OCI-LY7 (cell line): Measurements from ENCODE around the gene DIAPH2. TPM values are rescaled to one million over a fixed set of nuclear protein-coding genes. Genes with fewer than 3 reads are reported as not detected.
"Not testable (repeated sequence)": the region's sequence is repeated elsewhere in the genome, so short reads cannot be mapped to it uniquely, and the experiment has no call there.

Experiments used
- BruUV-seq: library from RNA; stranded (reverse); fragments of 400-500 nt; replicated peaks from 2 replicates; lab custom pipeline; 2021; lab: Mats Ljungman, UMichigan
- CTCF ChIA-PET: fragments of 300-600 bp; sonication (Branson Sonifier 250); formaldehyde crosslinking; loops from one replicate; lab custom pipeline; 2022; ENCODE audit warnings: antibody characterized with exemption; ENCODE audit not compliant: unreplicated experiment; lab: Charles Lee
- POLR2A ChIA-PET: fragments of 300-600 bp; sonication (Branson Sonifier 250); formaldehyde crosslinking; loops from one replicate; lab custom pipeline; 2022; ENCODE audit warnings: antibody characterized with exemption; lab: Charles Lee
- DNase-seq: peaks from one replicate; pipeline ENCODE4 v3.0.0-alpha.2; 2015; ENCODE audit warnings: low spot score
- H2AFZ ChIP-seq: fragments of 200-600 bp; sonication (generic), shearing (Covaris generic); 2 replicates; pipeline ENCODE4 v1.6.1; 2014; ENCODE audit warnings: mild to moderate bottlenecking, antibody characterized with exemption, low read length, moderate library complexity
- H3K27ac ChIP-seq: fragments of 200-600 bp; sonication (generic); 2 replicates; pipeline ENCODE4 v1.5.1; 2014; ENCODE audit warnings: mixed run types, low read depth, mild to moderate bottlenecking, moderate library complexity, low read length, inconsistent platforms; ENCODE audit not compliant: poor library complexity, severe bottlenecking
- H3K36me3 ChIP-seq: fragments of 200-600 bp; sonication (generic); 2 replicates; pipeline ENCODE4 v1.6.1; 2014; ENCODE audit warnings: mild to moderate bottlenecking, antibody characterized with exemption, low read length, moderate library complexity, mixed read lengths; ENCODE audit not compliant: insufficient read depth
- H3K4me1 ChIP-seq: fragments of 200-600 bp; sonication (generic); 2 replicates; pipeline ENCODE4 v1.5.1; 2014; ENCODE audit warnings: mild to moderate bottlenecking, low read length; ENCODE audit not compliant: insufficient read depth, poor library complexity, severe bottlenecking
- H3K4me2 ChIP-seq: fragments of 200-600 bp; sonication (generic); 2 replicates; pipeline ENCODE4 v1.6.1; 2014; ENCODE audit warnings: mild to moderate bottlenecking, low read length
- H3K4me3 ChIP-seq: fragments of 200-600 bp; sonication (generic); 2 replicates; pipeline ENCODE4 v1.5.1; 2014; ENCODE audit warnings: mild to moderate bottlenecking, low read depth, low read length; ENCODE audit not compliant: poor library complexity, severe bottlenecking
- H3K79me2 ChIP-seq: fragments of 200-600 bp; sonication (generic); 2 replicates; pipeline ENCODE4 v1.6.1; 2016; ENCODE audit warnings: low read depth, mild to moderate bottlenecking, low read length, moderate library complexity, mixed read lengths; ENCODE audit not compliant: insufficient read depth
- H3K9me2 ChIP-seq: fragments of 200-600 bp; sonication (generic); 2 replicates; pipeline ENCODE4 v1.6.1; 2016; ENCODE audit warnings: mild to moderate bottlenecking, low read length, mixed read lengths; ENCODE audit not compliant: insufficient read depth
- H3K9me3 ChIP-seq: fragments of 200-600 bp; sonication (generic); 2 replicates; pipeline ENCODE4 v1.6.1; 2014; ENCODE audit warnings: mild to moderate bottlenecking, mixed run types, low read length, mixed read lengths
- H4K20me1 ChIP-seq: fragments of 200-600 bp; sonication (generic); 2 replicates; pipeline ENCODE4 v1.6.1; 2014; ENCODE audit warnings: mild to moderate bottlenecking, antibody characterized with exemption, low read length, moderate library complexity, mixed read lengths; ENCODE audit not compliant: insufficient read depth
- EZH2phosphoT487 ChIP-seq: fragments of 200-600 bp; sonication (generic); IDR thresholded peaks from 2 replicates; pipeline ENCODE4 v1.6.1; 2018; ENCODE audit warnings: low read depth, borderline replicate concordance, mild to moderate bottlenecking, mixed run types, antibody characterized with exemption, low read length, moderate library complexity, mixed read lengths
- intact Hi-C: fragments of 100-400 bp; cut with micrococcal nuclease; formaldehyde crosslinking; loops from one replicate; pipeline ENCODE4 v1.10.0; 2022; ENCODE audit not compliant: unreplicated experiment
- total RNA-seq, 2 experiments: library from RNA; depleted of rRNA in 1 of 2; stranded (reverse); fragments of >200 nt in 1 of 2; shearing (Covaris generic) in 1 of 2; gene quantifications; 2 replicates each; pipeline ENCODE4 v1.2.3, GENCODE V29; 2014 to 2022
- TF ChIP-seq, protein P1 (sequence below): fragments of 200-600 bp; sonication (generic); conservative IDR thresholded peaks from 2 replicates; pipeline ENCODE4 v1.5.1; 2014; ENCODE audit warnings: mild to moderate bottlenecking, antibody characterized with exemption, low read length, moderate library complexity, mixed read lengths

Gene DIAPH2
- total RNA-seq, 2 experiments from 2014 or later = 21.3 to 21.5 TPM

DNA sequence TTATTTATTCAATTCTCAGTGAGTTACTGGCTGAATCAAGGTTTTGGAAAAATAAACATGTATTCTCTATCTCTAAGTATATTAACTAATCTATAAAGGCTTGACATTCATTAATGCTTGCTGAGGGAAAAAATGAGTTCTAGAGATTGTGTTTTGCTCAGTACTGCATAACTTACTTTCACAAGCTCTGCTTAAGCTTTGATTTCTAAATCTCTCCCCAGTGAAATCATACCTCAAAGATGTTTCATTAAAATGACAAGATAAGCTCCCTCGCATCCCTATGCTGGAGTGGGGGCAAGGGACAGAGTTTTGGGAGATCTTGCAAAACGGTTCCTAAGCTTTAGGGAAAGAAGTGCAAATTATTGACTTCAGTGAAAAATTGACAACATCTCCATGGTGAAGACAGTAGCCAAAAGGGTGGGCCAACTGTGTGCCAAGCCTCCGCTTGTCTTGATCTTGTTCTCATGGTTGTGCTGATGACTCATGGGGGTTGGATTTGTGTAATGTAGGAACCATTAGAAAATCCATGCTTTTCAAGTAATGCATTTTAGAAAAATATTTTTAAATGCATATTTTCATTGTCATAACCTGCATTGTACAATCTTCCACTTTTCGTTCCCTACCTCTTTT is 720.5 kb downstream of the DIAPH2 start:
- no peaks in the 10 kb centered on the region for H4K20me1 ChIP-seq
- POLR2A ChIA-PET = no interaction called here
- H3K27ac ChIP-seq = no peak overlapping the region
- no peak for DNase-seq
- no peaks in the 10 kb centered on the region for H3K9me3 ChIP-seq
- no peaks in the 10 kb centered on the region for H3K36me3 ChIP-seq
- BruUV-seq = no TSS peak
- H3K4me3 ChIP-seq = no peak overlapping the region
- H3K4me1 ChIP-seq = no peaks in the 10 kb centered on the region
- TF ChIP-seq EZH2phosphoT487 = no peak
- TF ChIP-seq, protein P1, sequence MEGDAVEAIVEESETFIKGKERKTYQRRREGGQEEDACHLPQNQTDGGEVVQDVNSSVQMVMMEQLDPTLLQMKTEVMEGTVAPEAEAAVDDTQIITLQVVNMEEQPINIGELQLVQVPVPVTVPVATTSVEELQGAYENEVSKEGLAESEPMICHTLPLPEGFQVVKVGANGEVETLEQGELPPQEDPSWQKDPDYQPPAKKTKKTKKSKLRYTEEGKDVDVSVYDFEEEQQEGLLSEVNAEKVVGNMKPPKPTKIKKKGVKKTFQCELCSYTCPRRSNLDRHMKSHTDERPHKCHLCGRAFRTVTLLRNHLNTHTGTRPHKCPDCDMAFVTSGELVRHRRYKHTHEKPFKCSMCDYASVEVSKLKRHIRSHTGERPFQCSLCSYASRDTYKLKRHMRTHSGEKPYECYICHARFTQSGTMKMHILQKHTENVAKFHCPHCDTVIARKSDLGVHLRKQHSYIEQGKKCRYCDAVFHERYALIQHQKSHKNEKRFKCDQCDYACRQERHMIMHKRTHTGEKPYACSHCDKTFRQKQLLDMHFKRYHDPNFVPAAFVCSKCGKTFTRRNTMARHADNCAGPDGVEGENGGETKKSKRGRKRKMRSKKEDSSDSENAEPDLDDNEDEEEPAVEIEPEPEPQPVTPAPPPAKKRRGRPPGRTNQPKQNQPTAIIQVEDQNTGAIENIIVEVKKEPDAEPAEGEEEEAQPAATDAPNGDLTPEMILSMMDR = no peak
- H3K79me2 ChIP-seq = no peaks in the 10 kb centered on the region
- no peaks in the 10 kb centered on the region for H3K9me2 ChIP-seq
- H3K4me2 ChIP-seq = no peak overlapping the region
- H2AFZ ChIP-seq = no peak overlapping the region
- CTCF ChIA-PET = no interaction called here
- intact Hi-C loops = no loop called here

DNA sequence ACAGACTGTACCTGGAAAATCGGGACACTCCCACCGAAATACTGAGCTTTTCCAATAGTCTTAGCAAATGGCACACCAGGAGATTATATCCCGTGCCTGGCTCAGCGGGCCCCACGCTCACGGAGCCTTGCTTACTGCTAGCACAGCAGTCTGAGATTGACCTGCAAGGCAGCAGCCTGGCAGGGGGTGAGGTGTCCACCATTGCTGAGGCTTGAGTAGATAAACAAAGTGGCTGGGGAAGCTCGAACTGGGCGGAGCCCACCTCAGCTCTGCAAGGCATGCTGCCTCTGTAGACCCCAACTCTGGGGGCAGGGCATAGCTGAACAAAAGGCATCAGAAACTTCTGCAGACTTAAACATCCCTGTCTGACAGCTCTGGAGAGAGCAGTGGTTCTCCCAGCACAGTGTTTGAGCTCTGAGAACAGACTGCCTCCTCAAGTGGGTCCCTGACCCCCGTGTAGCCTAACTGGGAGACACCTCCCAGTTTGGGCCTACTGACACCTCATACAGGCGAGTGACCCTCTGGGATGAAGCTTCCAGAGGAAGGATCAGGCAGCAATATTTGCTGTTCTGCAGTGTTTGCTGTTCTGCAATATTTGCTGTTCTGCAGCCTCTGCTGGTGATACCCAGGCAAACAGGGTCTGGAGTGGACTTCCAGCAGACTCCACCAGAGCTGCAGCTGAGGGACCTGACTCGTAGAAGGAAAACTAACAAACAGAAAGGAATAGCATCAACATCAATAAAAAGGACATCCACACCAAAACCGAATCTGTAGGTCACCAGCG is 725.2 kb downstream of the DIAPH2 start:
- BruUV-seq, H3K79me2 ChIP-seq, H3K9me3 ChIP-seq, H3K4me3 ChIP-seq, H3K4me2 ChIP-seq, DNase-seq, CTCF ChIA-PET, H3K9me2 ChIP-seq, H2AFZ ChIP-seq, H3K4me1 ChIP-seq, intact Hi-C loops, H3K36me3 ChIP-seq, H4K20me1 ChIP-seq, H3K27ac ChIP-seq: not testable (repeated sequence)
- POLR2A ChIA-PET = interaction anchor here (1.2 kb wide), 1 partner anchor 40 kb away, joined by 3 read pairs; no protein-coding TSS in a partner anchor

DNA sequence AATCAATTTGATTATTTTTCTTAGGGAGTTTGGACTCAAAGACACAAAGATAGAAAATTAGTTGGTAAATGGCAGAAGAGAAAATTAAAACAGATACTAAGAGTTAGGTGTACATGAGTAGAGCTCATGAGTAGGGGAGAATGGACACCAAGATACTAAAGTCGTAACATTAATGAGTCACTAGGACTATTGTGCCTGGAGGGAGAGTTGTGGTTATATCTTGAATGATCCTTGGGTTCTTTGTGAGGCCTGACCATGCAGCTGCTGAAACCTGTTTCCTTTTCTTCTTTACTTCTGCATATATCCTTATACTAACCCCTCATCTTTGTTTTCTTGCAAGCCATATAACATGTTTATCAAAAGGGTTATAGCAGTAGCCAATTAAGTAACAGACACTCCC is 731.8 kb downstream of the DIAPH2 start:
- no peaks in the 10 kb centered on the region for H3K4me1 ChIP-seq
- no peaks in the 10 kb centered on the region for H3K9me3 ChIP-seq
- no peak overlapping the region for H3K4me2 ChIP-seq
- TF ChIP-seq, protein P1 = no peak
- no peak for TF ChIP-seq EZH2phosphoT487
- no peak overlapping the region for H2AFZ ChIP-seq
- no peak overlapping the region for H3K27ac ChIP-seq
- no TSS peak for BruUV-seq
- intact Hi-C loops = no loop called here
- no peaks in the 10 kb centered on the region for H3K79me2 ChIP-seq
- no peaks in the 10 kb centered on the region for H4K20me1 ChIP-seq
- H3K9me2 ChIP-seq = no peaks in the 10 kb centered on the region
- no peak overlapping the region for H3K4me3 ChIP-seq
- H3K36me3 ChIP-seq = no peaks in the 10 kb centered on the region
- ChIA-PET POLR2A (no interaction called here), CTCF (no interaction called here)
- DNase-seq = no peak
